ENCODE results near the gene THAP12.

DNA sequence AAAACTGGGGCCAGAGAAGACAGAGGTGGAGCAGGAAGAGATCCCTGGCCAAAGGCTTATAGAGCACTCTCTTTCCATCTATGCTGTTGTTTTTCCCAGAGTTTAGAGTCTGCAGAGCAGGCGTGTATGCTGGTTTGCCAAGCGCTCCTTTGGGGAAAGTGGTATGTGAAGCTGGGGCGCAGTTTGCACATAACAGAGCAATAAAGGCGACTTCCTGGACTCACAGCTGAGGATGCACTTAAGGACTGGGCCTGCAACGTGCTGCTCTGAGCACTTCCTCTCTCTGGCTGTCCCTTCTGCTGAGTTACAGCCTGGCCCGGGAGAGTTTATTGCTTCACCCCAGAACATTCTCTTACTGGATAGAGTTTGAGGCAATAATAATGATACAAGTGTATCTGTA lies 41.7 kb downstream of the THAP12 start:
- TF ChIP-seq, protein P1, sequence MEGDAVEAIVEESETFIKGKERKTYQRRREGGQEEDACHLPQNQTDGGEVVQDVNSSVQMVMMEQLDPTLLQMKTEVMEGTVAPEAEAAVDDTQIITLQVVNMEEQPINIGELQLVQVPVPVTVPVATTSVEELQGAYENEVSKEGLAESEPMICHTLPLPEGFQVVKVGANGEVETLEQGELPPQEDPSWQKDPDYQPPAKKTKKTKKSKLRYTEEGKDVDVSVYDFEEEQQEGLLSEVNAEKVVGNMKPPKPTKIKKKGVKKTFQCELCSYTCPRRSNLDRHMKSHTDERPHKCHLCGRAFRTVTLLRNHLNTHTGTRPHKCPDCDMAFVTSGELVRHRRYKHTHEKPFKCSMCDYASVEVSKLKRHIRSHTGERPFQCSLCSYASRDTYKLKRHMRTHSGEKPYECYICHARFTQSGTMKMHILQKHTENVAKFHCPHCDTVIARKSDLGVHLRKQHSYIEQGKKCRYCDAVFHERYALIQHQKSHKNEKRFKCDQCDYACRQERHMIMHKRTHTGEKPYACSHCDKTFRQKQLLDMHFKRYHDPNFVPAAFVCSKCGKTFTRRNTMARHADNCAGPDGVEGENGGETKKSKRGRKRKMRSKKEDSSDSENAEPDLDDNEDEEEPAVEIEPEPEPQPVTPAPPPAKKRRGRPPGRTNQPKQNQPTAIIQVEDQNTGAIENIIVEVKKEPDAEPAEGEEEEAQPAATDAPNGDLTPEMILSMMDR (IDR thresholded peaks at IDR 0.05; ENCODE audit: insufficient read depth, low read depth, low read length) = no peak
- no peak for TF ChIP-seq EZH2 (IDR thresholded peaks at IDR 0.05; ENCODE audit: insufficient read depth, low read length)

Measured in astrocyte (in vitro differentiated cells and primary cell).